DMS114 treated with DMSO at 0.1 percent for 48 hours (cell line): Measurements from ENCODE around the gene PLEKHO1.
A peak's percentile ranks its signal among the peaks of the same experiment; 100 is the strongest.
"Not testable (repeated sequence)": the region's sequence is repeated elsewhere in the genome, so short reads cannot be mapped to it uniquely, and the experiment has no call there.

ENCODE experiments used
- DNase-seq: peaks from one replicate; lab custom pipeline; 2025; ENCODE audit not compliant: unreplicated experiment; lab: John Stamatoyannopoulos, UW

The PLEKHO1 gene

DNA sequence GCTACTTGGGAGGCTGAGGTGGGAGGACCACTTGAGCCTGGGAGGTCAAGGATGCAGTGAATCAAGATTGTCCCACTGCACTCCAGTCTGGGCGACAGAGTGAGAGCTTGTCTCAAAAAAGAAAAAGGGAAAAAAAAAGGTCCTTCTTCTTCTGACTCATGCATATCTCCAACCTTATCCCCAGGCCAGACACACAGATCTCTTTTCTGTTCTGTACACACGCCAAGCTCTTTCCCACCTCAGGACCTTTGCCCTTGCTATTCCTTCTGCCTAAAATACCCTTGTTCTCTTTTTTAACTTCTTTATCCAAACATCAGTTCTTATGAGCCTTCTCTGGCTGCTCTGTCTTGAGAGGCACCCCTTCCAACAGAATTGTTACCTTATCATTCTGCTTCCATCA lies 22.1 kb downstream of the PLEKHO1 start:
- no peak for DNase-seq

DNA sequence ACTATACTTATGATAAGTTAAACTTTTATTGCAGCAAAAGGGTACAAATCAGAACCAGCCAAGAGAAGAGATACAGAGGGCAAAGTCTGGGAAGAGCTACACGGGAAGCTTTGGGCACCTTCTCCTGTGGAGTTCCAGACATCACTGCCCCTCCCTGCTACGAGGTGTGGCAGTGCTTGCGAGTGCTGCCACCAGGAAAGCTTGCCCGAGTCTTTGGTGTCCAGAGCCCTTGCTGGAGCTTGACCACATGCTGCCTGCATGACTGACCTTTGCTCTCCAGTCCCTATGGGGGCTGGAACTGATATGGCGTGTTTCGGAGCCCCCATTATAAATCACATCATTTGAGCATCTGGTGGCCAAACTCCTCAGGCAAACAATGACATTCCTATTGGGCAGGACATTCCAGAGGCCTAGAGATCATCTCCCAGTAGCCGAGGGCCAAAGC lies 23.4 kb downstream of the PLEKHO1 start:
- no peak for DNase-seq

DNA sequence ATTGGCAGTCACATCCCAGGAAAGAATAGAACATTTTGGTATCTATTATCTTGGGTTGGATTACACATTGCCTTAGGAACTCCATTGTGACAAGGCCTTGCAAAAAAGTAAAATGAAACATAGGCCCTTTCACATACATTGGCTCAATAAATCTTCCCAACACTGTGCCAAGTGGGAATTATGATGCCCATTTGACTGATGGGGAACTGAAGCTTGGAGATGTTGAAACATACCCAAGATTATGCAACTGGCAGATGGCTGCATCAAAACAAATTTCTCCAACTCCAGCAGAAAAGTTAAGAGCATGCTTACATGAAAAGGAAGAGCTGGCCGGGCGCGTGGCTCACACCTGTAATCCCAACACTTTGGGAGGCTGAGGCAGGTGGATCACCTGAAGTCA lies 26.9 kb downstream of the PLEKHO1 start:
- DNase-seq: no peak

DNA sequence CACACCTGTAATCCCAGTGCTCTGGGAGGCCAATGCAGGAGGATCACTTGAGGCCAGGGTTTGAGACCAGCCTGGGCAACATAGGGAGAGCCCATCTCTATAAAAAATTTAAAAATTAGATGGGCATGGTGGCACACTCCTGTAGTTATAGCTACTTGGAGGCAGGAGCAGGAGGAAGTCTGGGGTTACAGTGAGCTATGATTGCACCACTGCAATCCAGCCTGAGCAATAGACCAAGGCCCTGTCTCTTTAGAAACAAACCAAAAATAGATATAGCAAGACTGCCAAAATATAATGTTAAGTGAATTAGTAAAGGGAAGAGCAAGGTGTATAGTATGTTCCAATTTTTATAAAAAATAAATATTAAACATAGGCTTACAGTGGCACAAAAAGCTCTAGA lies 28.8 kb downstream of the PLEKHO1 start:
- no peak for DNase-seq

DNA sequence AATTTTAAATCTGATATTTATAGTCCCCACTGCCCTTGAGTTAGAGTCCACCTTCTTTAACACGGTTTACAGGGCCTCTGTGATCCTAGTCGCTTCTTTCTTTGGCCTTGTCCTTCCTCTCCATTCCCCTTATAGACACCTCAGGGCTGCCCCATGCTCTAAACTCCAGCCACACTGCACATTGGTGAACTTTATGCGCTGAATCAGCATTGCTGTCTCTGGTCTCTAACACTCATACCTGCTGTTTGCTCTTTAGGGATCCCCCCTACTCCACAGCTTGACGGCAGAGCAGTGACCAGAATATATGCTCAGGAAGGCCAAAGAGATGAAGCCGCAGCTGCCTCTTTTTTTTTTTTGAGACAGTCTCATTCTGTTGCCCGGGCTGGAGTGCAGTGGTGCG lies 30.2 kb downstream of the PLEKHO1 start:
- DNase-seq: no peak

DNA sequence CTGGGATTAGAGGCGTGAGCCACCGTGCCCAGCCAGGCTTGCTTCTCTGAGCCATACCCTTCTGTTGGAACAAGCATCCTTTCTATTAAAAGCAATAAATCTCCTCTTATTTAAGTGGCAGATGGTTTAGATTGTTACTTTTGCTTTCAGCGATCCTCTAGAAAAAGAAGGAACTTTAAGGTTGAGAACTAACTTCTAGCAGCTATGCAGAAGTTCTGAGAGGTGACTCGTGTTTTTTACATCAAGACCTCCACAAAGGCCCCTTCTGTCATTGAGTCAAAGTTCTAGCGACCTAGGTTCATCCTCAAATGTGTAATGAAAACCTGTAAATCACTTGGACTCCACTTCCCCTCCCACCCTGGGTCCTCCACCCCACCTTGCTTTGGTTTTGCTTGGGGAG lies 30.8 kb downstream of the PLEKHO1 start:
- no peak for DNase-seq

DNA sequence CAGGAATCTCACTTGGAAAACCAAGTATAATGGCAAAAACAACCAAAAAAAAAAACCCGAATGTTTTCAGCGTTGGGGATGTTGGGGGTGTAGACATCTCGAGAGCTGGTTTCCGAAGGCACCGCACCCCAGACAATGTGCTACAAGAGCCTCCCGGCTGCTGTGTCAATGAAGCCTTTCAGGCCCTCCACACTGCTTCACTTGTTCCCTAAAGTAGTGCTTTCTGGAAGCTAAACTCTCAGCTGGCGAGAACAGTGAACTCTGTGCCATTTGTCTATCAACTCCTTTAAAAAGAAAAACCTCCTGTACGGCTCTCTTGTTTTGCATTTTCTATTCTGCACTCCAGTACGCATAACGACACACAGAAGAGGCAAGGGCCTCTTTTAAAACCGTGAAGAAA lies 32.5 kb downstream of the PLEKHO1 start:
- no peak for DNase-seq

DNA sequence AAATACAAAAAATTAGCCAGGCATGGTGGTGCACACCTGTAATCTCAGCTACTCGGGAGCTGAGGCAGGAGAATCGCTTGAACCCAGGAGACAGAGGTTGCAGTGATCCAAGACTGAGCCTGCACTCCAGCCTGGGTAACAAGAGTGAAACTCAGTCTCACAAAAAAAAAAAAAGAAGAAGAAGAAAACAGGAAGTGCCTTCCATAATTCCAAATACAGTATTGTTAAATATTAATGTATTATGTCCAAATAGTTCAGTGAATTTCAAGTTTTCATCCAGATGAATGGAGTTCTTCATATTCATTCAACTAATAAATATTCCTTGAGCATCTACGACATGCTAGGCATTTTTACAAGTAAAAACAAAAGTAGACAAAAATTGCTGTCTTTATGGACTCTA lies 33.3 kb downstream of the PLEKHO1 start:
- no peak for DNase-seq

DNA sequence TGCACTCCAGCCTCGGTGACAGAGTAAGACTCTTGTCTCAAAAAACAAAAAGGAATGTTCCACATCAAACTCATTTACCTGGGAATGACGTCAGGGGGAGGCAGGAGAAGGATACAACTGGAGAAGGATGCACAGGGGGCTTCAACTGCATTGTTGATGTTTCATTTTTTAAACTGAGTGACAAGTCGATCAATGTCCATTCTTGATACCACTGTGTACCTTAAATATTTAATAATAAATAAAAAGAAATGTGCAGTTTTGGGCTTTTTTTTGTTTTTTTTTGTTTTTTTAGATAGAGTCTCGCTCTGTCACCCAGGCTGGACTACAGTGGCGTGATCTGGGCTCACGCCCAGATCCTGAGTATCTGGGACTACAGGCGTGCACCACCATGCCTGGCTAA lies 35.8 kb downstream of the PLEKHO1 start:
- no peak for DNase-seq

DNA sequence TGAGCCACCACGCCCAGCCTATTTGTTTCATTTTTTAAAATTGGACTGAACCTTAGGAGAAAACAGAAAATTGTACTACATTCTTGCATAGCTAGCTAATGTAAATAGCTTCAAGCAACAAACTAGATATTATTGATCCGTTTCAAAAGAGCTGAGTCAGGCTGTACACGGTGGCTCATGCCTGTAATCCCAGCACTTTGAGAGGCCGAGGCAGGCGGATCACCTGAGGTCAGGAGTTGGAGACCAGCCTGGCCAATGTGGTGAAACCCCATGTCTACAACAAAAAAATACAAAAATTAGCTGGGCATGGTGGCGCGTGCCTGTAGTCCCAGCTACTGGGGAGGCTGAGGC lies 36.7 kb downstream of the PLEKHO1 start:
- not testable (repeated sequence) for DNase-seq

DNA sequence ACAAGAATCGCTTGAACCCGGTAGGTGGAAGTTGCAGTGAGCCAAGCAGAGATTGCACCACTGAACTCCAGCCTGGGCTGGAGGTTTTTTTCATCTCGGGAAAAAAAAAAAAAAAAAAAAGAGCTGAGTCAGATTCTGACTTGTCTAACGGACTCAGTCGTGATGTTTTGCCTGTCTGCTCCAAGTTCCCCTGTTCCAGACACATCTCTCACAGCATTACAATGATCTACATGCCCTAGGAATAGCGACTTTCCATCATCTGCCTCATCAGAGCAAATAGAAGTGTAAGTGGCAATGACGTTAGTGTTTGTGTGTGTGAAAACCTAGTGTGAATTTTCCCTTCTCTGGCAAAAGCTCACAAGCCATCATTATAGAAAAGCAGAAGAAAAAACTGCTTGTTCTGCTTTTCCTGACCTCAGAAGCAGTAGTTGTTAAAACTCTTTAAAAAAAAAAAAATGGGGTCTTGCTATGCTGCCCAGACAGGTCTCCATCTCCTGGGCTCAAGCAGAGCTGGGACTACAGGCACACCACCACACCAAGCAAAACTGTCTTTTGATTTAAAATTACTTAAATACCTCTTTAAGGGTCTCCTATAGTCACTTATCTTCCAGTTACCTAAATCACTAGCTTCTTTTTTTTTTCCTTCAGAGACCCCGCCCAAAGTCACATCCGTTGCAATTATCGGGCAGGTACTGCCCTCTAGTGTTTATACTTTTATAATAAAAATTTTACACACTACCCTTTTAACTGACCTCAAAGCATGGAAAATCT lies 37.3 kb downstream of the PLEKHO1 start:
- DNase-seq: peak; percentile 81

DNA sequence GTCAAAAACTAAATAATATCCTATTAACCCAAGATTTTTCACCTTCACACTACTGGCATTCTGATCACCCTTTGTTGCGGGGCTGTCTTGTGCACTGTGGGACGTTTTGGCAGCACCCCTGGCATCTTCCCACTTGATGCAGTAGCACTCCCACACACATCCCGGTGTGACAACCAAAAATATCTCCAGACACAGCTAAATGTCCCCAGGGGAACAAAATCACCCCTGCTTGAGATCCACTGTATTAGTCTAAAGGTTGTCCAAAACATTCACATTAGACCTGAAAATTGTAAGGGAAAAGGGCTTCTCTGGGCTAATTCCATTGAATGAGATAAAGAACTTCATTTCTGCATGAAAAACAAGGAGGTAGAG lies 37.8 kb downstream of the PLEKHO1 start:
- no peak for DNase-seq

DNA sequence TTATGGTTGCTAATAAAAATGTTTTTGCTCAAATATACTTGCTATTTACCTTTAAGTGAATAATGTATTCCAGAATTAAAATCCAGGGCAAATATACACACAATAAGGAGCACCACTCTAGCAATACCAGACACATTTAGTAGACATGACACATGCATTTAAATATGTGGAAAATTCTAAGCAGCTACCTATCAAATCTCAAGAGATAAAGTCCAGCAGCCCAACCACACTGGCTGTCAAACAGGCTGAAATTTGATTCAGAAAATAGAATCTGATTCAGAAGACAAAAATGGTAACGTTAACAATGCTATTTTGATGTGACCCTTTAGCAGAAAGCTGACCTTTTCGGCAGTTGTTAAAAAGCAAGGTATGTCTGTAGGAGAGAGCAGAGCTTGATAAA lies 42.3 kb downstream of the PLEKHO1 start:
- no peak for DNase-seq

DNA sequence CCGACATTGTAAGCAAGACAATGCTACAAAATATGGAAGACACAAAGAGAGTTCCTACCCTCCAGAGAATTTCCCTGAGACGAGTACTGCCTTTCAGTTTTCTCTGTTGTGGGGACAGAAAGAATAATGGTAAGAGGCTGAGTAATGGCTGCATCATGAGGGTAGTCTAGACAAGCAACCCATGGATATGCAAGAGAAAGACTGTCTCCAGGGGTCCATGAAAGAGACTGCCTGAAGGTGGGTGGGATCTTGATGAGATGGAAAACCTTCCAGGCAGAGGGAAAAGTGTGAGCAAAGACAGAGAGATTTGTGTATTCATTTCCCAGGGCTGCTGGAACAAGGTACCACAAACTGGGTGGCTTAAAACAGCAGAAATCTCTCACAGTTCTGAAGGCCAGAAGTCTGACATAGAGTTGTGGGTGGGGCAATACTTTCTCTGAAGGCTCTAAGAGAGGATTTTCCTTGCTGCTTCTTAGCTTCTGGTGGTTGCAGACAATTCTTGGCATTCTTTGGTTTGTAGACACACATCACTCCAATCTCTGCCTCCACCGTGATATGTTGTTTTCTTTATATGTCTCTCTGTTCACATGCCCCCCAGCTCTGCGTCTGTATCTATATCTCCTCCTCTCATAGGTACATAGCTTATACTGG lies 44.8 kb downstream of the PLEKHO1 start:
- no peak for DNase-seq

DNA sequence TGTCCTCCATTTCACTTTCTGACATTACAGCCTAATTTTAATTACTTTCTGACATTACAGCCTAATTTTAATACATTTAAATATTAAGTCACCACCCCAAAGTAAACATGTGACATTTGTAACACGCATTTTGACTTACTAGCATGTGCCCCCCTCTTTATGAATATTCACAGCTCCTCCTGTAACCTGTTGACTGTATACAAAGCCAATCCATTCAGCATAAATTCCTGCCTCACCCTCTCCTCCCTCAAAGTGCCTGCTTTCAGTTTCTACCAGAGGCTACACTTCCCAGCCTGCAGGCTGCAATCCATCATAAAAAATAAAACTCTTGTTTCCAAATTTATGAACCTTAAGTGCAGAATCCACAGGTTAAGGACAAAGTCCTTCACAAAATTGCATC lies 46.7 kb downstream of the PLEKHO1 start:
- DNase-seq: no peak

DNA sequence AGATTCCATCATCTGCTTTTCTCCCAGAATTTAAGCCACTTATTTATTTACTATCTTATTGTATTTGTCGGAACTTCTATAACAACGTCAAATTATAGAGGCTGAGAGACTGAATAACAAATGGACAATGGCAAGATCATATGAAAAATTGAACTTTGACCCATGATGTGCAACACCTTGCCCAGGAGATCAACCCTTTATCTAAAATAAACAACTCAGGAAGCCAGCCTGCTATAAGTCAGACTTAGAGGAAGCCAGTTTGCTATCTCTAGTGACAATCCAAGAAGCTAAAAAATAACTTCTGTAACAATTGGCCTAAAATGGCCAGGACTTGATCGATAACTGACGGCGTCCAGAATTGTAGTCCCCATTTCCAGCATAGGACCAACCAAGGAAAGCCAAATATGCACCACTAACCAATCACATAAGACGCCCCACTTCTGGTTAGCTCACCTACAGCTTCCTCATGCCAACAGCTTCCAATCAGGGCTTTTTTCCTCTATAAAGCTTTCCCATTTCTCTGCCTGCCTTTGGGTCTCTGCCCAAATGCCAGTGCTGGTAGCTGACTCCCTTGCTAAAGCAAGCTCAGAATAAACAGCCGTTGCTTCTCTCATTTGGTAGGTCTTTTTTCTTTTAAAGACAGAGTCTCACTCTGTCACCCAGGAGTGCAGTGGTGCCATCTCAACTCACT lies 57.7 kb downstream of the PLEKHO1 start:
- DNase-seq: no peak

DNA sequence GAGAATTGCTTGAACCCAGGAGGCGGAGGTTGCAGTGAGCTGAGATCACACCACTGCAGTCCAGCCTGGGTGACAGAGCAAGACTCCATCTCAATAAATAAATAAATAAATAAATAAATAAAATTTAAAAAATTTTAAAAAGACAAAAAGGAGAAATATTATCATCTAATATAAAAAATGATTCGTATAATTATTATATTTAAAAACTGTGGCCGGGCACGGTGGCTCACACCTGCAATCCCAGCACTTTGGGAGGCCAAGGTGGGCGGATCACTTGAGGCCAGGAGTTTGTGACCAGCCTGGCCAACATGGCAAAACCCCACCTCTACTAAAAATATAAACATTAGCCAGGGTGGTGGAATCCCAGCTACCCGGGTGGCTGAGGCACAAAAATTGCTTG lies 58.7 kb downstream of the PLEKHO1 start:
- not testable (repeated sequence) for DNase-seq
